Fibroblast of gingiva (primary cell): ENCODE results near the gene KCNA2.

Experiments
- DNase-seq: peaks from one replicate; pipeline ENCODE4 v3.0.0-alpha.2; 2011; ENCODE audit warnings: low read depth

KCNA2 gene

DNA sequence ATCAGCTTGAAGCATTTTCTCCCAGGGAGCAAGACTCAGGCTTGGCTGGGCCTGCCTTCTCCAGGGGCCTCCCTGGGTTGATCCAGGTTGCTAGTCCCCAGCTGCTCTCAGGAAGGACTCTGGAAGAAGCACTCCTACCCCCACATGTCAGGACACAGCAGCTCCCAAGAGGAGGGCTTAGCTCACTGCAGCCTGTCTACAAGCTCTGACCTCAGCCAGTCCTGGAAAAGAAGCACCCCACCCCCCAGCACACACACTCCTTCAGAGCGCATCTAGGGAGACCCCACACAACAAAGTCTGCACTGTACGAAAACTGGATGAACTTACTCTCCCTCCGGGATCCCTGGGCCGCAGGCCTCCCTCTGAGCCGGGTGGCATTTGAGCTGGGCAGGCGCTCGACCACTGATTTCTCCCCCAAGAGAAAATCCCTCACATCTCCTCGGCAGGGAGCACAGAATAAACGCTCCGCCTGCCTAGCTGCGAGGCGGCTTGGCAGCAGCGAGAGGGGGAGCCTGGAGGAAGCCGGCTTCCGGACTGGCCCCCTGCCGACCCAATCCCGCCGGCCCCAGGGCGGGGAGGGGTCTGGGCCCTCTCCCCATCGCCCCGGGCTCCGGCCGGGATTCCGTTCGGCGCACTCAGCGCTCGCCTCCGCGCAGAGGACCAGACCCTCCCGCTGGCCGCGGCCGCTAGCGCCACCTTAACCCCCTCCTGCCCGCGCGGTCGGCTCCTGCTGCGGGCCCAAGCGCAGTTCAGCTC, at the start of gene KCNA2:
TSS of gene KCNA2 (minus strand) at position 458 of the 756 bp plus-strand sequence. CDS start 1,576 bp downstream, outside the sequence.
- no peak for DNase-seq

DNA sequence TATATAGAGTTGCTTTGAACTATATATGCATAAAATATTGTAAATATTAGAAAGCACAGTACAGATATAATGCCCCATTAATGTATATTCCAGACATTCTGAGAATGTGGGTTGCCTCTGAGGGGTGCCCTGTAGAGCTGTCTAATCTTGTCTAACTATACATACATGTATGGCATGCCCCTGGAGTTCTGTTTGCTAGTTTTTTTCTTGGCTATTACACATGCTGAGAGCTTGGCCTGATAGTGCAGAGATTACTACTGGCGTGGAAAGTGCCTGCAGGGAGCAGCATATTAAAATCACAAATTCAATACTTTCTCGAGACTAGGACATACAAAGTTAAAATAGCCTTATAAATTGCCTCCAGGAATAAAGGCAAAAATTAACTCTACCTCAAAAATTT, 44.5 kb upstream of the KCNA2 start:
- no peak for DNase-seq

DNA sequence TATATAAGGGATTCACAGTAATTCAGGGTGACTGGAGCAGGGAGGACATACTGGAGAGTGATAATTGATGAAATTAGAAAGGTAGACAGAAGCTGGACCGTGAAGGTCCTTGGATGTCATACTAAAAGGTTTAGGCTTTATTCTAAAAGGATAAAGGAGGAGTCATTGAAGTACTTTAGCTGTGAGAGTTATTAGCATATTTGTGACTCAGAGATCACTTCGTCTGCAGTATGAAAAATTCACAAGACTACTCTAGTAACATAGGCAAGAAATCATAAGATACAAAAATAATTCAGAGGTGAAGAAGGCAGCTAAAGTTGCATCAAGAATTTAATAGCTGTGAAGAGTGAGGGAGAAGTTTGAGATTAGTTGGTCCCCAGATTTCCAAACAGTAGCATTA, 42.3 kb upstream of the KCNA2 start:
- no peak for DNase-seq

DNA sequence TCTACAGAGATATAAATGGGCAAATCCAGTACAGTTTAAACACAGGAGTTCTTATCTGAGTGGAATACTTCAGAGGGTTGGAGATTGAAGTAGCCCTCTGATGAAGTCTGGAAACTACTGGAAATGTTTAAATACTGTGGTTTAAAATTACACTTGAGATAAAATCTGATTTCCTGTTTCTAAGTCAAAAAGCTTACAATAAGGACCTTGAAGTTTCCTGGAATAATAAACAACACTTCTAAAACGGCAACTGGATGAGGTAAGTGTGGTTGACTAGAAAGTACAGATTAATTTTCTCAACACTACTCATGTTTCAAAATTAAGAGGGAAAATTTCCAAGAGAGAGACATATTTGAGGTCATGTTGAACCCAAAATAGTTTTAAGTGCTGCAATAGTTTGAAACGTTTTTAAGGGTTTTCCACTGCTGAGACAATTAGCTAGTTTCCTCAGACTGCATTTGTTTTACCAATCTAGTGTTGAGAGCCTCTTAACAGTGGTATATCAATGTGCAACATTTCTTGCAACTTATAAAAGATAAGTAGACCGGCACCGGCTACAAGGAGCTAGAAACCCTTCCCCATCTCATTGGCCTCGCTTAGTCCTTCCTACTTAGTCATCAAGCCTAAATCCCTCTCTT, 41.2 kb upstream of the KCNA2 start:
- DNase-seq, result peak; percentile 49

DNA sequence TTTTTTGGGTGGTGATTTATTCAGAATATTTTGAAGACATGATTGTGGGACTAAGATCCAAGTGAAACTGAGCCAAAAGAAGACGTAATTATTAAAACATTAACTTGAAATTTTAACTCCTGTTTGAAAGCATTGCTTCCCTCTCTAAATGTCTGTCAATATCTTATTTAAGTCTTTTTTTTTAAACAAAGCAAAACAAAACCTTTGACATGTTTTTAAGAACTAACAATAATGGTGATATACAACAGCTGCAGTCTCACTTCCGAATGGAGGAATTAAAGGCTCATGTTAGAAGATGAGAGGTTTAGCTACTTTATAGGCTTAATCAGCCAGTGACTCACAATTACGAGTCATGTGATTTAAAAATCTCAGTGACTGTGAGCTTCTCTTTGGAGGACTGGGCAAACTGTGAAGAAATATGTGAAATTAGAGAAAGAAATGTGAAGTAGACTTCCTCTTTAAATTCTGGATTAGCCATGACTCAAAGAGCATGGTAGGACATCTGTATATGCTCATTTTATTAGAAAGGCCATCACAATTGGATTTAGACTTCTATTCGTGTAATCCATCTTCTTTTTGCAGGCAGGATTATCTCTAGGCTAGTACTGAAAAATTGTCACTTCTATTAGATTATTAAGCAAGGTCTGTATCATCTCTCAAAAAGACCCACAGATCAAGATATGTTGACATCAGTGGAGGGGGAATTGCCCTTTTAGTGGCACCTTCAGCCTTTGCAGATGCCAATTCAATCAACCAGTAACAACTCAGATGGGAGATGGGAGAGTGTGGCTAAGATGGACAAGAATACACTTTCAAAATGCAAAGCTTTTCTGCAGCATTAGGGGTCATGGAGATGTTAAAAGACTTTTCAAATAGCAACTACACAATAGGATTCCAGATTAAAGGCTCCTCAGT, 39.9 kb upstream of the KCNA2 start:
- DNase-seq, result peak; percentile 9

DNA sequence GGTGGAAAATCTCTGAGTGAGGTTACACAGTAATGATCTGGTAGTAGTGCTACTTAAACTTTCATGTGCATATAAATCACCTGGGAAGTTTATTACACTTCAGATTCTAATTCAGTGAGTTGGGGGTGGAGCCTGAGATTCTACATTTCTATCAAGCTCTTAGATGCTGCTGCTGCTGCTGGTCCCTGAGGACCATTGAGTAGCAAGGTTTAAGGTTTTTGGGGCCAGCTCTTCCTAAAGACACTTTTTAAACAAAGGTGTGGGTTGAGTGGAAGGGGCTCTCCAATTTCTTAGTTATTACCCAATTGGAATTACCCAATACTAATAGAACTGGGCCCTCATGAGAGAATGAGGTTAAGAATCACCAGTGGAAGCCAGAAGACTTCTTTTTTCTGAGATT, 39.1 kb upstream of the KCNA2 start:
- DNase-seq, result no peak

DNA sequence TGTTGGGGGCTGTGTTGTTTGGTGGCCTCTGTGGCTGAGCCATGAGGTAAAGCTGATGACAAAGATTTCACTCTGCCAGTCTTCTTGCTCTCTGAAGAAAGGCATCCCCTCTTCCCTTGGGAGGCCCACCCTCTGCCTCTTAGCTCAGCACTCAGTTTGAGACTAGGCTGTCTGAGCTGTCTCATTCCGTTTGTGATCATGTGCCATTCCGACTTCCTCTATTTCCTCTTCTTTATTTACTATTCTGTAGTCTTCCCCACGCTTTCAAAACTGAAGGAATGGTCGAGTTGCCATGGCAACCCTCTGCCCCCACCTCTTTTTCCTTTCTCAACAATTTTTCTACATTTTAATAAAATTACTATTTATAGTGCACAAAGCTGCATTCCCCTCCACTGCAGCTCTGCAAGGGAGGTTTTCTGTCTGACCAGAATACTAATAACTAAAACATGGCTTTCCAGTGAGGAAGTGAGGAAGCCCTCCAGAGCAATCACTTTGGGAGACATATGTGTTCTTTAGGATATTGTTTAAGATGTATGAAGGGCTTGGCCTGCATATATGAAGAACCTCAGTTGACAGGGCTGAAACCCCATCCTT, 37.8 kb upstream of the KCNA2 start:
- no peak for DNase-seq

DNA sequence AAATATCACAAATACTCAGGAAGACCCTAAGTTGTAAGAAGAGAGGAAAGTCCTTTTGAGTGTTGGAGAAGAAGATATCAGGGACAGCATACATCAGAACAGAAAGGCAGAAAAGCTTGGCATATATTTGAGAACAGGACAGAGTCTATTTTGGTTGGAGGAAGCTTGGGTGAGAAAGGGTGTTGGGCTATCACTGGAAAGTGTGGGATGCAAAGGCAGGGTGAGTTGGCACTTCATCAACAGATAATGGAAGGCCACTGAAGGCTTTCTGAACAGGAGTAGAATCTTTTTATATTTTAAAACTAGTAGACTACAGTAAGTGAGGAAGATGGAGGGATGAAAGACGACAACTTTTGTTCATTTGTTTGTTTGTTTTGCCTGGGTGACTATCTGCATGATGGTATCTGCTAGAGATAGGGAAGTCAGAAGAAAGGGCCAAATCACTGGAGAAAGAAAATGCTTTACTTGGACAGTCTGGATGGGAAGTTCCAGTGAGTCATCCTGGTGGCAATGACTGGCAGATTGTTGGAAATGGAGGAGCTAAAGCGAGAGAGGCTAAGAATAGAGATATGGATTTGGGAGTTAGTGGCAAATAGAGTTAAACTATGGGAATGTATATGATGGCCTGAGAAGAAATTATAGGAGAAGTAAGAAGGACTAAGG, 33.7 kb upstream of the KCNA2 start:
- no peak for DNase-seq

DNA sequence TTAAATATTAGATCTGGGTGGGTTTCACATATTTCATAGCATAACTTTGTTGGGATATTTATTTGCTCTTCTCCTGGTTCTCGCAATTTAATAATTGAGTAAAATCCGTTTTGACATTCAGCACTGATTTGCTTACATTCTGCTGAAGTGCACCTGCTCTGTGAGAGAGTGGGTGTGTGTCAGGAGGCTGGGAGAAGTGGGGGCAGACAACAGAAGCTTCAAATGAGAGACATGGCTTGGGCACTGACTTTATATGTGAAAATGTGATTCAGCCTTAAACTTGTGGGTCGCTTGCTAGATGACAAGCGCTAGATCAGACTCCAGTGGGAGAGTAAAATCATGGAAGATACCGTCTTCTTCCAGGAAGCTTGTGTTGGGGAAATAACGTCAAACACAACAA, 32.4 kb upstream of the KCNA2 start:
- no peak for DNase-seq

DNA sequence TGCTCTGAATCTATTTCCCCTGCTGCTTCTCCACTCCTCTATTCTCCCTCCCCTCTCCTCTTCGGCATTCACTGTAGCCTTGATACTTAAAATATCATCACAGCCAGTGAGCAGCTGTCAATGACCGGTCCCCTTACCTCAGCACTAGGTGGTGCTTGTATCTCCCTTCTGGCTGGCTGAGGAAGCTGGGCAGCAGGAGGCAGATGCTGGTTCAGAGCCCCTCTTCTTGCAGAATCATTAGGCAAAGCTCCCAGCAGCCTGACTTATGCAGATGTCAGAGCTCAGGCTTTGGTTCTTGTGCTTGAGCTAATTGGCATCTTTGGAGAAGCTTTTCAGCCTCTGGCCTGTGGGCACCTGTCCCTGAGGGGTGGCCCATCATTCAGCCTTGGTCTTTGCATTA, 31.9 kb upstream of the KCNA2 start:
- no peak for DNase-seq

DNA sequence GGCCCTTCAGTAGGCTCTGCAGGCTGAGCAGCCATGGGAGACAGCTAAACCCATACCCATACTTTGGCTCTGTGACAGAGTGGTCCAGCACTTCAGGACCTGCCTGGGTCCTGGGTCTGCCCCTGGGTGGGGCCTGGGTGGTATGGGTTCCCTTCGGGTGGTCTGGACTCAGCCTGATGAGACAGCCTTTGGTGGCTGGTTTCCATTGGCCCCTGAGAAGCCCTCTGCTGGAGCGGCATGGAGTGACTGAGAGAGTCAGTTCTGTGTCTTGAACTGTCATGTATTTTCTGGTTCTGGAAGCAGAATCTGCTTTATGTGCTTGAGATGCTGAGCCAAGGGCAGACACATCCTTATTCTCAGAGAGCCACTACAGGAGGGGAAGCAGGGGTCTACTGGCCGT, 31.3 kb upstream of the KCNA2 start:
- no peak for DNase-seq

DNA sequence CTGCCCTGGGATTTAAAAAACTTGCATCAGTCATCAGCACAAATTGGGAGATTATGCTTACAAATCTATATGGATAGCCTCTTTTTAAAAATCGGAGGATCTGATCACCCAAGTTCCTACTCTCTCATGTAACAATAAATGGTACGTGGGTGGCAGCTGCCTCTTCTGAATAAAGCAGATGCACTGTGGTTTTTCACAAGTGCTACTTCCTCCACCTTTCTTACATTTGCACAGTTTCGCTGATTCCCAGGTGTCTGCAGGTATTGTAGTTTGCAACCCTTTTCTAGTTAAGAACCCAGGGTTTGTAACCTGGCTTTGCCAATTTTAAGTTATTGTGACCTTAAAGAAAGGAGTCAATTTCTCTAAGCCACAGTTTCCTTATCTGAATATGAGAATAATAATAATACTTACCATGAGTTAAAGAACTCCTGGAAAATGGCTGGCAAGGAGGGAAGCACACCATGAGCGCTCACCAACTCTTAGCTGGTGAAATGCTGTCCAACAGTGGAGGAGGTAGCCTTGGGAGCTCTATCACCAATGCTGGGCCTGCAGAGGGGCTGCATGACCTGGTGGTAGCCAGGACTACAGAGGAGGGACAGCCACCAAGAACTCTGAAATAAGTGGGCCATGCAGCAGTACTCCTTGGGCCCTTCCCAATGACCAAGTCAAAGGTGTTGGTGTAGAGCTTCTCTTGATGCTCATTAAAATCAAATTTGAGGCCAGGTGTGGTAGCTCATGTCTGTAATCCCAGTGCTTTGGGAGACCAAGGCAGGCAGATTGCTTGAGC, 30.2 kb upstream of the KCNA2 start:
- no peak for DNase-seq

DNA sequence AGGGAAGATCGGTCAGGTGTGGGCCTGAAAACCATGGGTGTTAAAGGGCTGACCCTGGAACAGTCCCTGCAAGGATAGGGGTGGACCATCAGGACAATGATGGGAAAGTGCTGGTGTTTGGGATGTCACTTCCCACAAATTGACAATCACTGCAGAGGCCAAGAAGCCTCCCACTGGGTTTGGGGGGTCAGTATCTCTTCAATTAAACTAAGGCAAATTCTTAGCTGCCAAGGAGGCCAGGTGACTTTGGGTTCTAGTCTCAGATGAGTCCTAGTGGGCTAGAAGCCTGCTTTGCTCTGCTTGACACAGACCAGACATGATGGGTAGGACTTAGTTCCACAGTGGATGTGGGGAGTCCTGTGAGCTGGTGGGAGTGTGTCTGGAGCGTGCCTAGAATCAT, 29.3 kb upstream of the KCNA2 start:
- no peak for DNase-seq

DNA sequence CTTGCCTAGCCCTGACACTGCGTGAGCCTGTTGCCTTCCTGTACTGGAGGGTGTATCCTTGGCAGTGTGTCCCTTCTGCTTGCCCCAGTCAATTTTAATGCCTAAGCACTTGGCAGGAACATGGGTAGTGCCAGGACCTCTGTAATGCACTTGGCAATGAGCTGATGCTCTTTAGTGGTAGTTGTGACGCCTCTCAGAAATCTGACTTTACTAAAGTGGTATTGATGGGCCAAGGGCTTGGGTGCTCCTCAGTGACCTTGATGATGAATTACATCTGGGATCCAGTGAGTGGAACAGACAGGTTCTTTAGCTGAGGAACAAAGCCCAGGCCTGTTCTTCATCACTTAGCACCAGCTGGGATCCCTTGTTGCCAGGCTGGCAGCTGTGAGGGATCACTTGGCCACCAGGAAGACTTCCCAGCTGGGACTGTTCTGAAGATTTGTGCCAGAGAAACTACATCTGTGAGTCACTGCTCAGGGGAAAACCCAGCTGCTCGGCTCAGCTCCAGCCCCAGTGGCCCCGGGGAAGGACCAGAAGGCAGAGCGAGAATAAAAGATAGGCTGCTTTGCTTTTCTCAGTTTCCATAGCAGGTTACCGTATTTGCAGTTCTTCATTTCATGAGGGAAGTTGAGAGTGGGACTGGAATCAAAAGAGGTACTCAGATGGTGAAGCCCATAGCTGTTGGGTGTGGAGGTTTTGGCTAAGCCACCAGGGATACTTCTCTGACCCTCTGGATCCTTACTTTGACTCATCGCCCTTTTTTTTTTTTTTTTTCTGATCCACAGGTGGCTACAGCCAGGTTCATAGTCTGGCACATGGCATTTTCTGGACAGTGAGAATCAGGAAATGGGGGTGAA, 28.5 kb upstream of the KCNA2 start:
- DNase-seq, result peak; percentile 58

DNA sequence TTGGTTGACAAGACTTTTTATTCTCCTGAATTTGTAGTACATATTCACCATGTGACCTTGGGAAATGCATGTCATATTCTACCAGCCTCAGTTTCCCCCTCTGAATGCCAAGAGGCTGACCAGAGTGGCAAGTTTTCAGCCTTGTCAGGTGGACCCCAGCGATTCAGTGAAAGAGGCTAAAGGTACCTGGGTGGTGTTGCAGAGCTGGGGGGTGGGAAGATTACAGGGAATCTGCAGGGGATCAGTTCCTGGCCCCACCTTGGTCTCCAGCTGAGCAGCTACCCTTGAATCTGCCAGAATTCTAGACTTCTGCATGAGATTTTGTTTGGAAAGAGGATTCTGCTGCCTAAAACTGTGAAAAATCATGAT, 27.9 kb upstream of the KCNA2 start:
- no peak for DNase-seq

DNA sequence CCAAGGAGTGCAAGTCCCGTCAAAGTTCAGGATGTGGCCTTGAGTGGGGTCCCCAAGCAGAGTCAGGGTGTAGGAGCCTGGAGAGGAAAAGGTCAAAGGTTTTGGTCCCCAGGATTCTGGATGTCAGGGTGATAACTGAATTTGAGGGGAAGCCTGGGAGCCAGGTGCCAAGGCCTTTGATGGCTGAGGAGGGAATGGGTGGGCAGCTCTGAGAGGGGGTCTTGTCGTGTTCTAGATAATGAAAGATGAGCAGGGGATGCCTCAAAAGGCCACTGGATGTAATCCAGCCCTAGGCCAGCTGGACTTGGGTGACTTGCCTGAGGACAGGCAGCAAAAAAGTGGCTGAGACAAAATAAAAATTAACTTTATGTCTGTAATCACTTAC, 27.5 kb upstream of the KCNA2 start:
- no peak for DNase-seq

DNA sequence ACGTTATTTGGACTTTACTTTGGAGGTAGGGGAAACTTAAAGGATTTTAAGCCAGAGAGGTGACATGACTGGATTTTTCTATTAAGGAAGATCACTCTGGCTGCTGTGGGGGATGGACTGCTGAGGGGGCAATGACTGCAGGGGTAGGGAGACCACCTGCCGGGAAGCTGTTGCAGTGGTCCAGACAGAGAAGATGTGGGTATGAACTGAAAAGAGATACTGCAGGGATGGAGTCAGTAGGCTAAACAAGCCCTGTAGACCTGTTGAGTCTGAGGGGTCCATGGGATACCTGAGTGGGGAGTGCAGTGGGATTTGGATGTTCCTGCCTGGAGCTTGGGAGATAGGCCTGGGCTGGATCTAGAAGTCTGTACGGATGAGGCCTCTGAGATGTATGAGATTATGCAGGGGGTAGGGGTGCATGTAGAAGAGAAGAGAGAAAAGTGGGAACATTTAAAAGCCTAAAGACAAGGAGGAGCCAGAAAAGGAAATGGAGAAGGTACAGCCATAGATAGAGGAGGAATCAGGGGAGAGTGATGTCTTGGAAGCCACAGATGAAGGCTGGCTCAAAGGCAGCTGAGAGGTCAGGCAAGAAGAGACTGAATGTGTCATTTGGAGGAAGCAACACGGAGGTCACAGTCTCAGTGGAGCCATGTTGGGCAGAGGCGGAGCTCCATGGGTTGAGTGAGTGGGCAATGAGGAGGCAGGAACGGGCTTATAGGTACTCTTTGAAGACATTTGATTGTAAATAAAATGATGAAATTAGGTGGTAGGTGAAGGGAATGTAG, 25.9 kb upstream of the KCNA2 start:
- no peak for DNase-seq

DNA sequence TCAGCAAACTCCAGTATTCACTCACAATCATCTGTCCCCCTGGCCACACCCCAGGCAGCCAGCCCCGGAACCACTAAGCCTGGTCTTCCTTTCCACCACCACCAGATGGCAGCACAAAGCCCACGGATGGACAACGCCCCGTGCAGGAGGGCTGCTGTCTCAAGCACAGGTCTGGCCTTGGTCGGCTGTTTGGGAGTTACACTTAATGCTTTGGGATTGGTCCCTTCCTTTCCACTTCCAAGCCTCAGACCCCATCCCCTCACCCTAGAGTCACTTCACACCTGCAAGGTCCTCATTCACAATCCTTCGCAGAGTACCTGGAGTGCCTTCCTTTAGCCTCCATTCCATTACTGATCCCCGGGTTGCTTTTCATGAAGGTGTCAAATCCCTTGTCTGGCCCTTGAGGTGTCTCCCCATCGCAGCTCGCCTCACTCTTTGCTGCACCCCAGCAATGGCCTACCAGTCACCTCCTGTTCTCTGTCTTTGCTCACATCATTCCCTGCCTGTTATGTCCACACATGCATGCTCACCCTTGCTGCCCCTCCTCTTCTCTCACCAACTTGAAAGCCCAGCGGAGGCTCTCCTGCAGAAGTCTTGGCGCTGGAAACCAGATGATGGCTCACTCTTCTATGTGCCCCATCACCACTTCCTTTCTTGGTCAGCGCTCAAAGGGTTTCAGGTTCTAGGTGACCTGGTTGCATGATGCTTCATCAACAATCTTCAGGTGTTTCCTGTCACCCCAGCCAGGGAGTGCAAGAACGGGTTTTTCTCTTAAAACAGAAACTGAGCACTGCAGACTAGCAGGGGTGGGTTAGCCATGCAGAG, 24.9 kb upstream of the KCNA2 start:
- DNase-seq, result peak; percentile 31
